OCI-LY7 (cell line): ENCODE results near the gene TBC1D4. TPM values are rescaled to one million over a fixed set of nuclear protein-coding genes. Genes with fewer than 3 reads are reported as not detected.

Experiments used
- BruUV-seq: library from RNA; stranded (reverse); fragments of 400-500 nt; replicated peaks from 2 replicates; lab custom pipeline; 2021; lab: Mats Ljungman, UMichigan
- CTCF ChIA-PET: fragments of 300-600 bp; sonication (Branson Sonifier 250); formaldehyde crosslinking; loops from one replicate; lab custom pipeline; 2022; ENCODE audit warnings: antibody characterized with exemption; ENCODE audit not compliant: unreplicated experiment; lab: Charles Lee
- POLR2A ChIA-PET: fragments of 300-600 bp; sonication (Branson Sonifier 250); formaldehyde crosslinking; loops from one replicate; lab custom pipeline; 2022; ENCODE audit warnings: antibody characterized with exemption; lab: Charles Lee
- DNase-seq: peaks from one replicate; pipeline ENCODE4 v3.0.0-alpha.2; 2015; ENCODE audit warnings: low spot score
- H2AFZ ChIP-seq: fragments of 200-600 bp; sonication (generic), shearing (Covaris generic); 2 replicates; pipeline ENCODE4 v1.6.1; 2014; ENCODE audit warnings: mild to moderate bottlenecking, antibody characterized with exemption, low read length, moderate library complexity
- H3K27ac ChIP-seq: fragments of 200-600 bp; sonication (generic); 2 replicates; pipeline ENCODE4 v1.5.1; 2014; ENCODE audit warnings: mixed run types, low read depth, mild to moderate bottlenecking, moderate library complexity, low read length, inconsistent platforms; ENCODE audit not compliant: poor library complexity, severe bottlenecking
- H3K36me3 ChIP-seq: fragments of 200-600 bp; sonication (generic); 2 replicates; pipeline ENCODE4 v1.6.1; 2014; ENCODE audit warnings: mild to moderate bottlenecking, antibody characterized with exemption, low read length, moderate library complexity, mixed read lengths; ENCODE audit not compliant: insufficient read depth
- H3K4me1 ChIP-seq: fragments of 200-600 bp; sonication (generic); 2 replicates; pipeline ENCODE4 v1.5.1; 2014; ENCODE audit warnings: mild to moderate bottlenecking, low read length; ENCODE audit not compliant: insufficient read depth, poor library complexity, severe bottlenecking
- H3K4me2 ChIP-seq: fragments of 200-600 bp; sonication (generic); 2 replicates; pipeline ENCODE4 v1.6.1; 2014; ENCODE audit warnings: mild to moderate bottlenecking, low read length
- H3K4me3 ChIP-seq: fragments of 200-600 bp; sonication (generic); 2 replicates; pipeline ENCODE4 v1.5.1; 2014; ENCODE audit warnings: mild to moderate bottlenecking, low read depth, low read length; ENCODE audit not compliant: poor library complexity, severe bottlenecking
- H3K79me2 ChIP-seq: fragments of 200-600 bp; sonication (generic); 2 replicates; pipeline ENCODE4 v1.6.1; 2016; ENCODE audit warnings: low read depth, mild to moderate bottlenecking, low read length, moderate library complexity, mixed read lengths; ENCODE audit not compliant: insufficient read depth
- H3K9me2 ChIP-seq: fragments of 200-600 bp; sonication (generic); 2 replicates; pipeline ENCODE4 v1.6.1; 2016; ENCODE audit warnings: mild to moderate bottlenecking, low read length, mixed read lengths; ENCODE audit not compliant: insufficient read depth
- H3K9me3 ChIP-seq: fragments of 200-600 bp; sonication (generic); 2 replicates; pipeline ENCODE4 v1.6.1; 2014; ENCODE audit warnings: mild to moderate bottlenecking, mixed run types, low read length, mixed read lengths
- H4K20me1 ChIP-seq: fragments of 200-600 bp; sonication (generic); 2 replicates; pipeline ENCODE4 v1.6.1; 2014; ENCODE audit warnings: mild to moderate bottlenecking, antibody characterized with exemption, low read length, moderate library complexity, mixed read lengths; ENCODE audit not compliant: insufficient read depth
- EZH2phosphoT487 ChIP-seq: fragments of 200-600 bp; sonication (generic); IDR thresholded peaks from 2 replicates; pipeline ENCODE4 v1.6.1; 2018; ENCODE audit warnings: low read depth, borderline replicate concordance, mild to moderate bottlenecking, mixed run types, antibody characterized with exemption, low read length, moderate library complexity, mixed read lengths
- intact Hi-C: fragments of 100-400 bp; cut with micrococcal nuclease; formaldehyde crosslinking; loops from one replicate; pipeline ENCODE4 v1.10.0; 2022; ENCODE audit not compliant: unreplicated experiment
- total RNA-seq, 2 experiments: library from RNA; depleted of rRNA in 1 of 2; stranded (reverse); fragments of >200 nt in 1 of 2; shearing (Covaris generic) in 1 of 2; gene quantifications; 2 replicates each; pipeline ENCODE4 v1.2.3, GENCODE V29; 2014 to 2022
- TF ChIP-seq, protein P1 (sequence below): fragments of 200-600 bp; sonication (generic); conservative IDR thresholded peaks from 2 replicates; pipeline ENCODE4 v1.5.1; 2014; ENCODE audit warnings: mild to moderate bottlenecking, antibody characterized with exemption, low read length, moderate library complexity, mixed read lengths

The TBC1D4 gene
- total RNA-seq, 2 experiments from 2014 or later: 21.7 to 24.3 TPM

DNA sequence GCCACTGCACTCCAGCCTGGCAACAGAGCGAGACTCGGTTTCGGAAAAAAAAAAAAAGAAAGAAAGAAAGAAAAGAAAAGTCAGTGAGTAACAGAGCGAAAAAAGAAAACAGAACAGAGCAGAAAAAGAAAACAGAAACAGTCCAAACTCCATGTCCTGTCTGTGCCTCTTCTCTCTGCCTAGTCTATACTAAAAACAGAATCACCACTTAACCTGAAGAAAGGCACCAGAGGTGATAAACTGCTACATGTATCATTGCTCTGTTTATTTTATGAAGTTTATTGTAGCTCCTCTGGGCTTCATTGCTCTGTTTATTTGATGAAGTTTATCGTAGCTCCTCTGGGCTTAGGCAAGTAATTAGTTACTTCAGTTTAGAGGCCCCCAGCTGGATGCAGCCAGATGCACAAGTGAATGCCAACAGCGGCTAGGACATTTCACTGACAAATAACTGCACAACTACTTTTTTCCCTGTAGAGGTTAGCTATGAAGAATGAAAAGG, 39.2 kb downstream of the TBC1D4 start:
- H3K4me2 ChIP-seq: no peak overlapping the region
- BruUV-seq: no TSS peak
- H3K9me2 ChIP-seq: no peaks in the 10 kb centered on the region
- ChIA-PET CTCF (no interaction called here), POLR2A (interaction anchor here (0.7 to 3.0 kb wide), 2 partner anchors 11 to 31 kb away, joined by 5 to 10 read pairs; no protein-coding TSS in a partner anchor)
- no peak overlapping the region for H2AFZ ChIP-seq
- H4K20me1 ChIP-seq: no peaks in the 10 kb centered on the region
- H3K79me2 ChIP-seq: peaks cover 3% of the 10 kb centered on the region; the same call in 1 of the 2 replicates
- no peaks in the 10 kb centered on the region; the same call in 1 of the 2 replicates for H3K36me3 ChIP-seq
- H3K9me3 ChIP-seq: no peaks in the 10 kb centered on the region
- no peaks in the 10 kb centered on the region for H3K4me1 ChIP-seq
- intact Hi-C loops: no loop called here
- TF ChIP-seq, protein P1, sequence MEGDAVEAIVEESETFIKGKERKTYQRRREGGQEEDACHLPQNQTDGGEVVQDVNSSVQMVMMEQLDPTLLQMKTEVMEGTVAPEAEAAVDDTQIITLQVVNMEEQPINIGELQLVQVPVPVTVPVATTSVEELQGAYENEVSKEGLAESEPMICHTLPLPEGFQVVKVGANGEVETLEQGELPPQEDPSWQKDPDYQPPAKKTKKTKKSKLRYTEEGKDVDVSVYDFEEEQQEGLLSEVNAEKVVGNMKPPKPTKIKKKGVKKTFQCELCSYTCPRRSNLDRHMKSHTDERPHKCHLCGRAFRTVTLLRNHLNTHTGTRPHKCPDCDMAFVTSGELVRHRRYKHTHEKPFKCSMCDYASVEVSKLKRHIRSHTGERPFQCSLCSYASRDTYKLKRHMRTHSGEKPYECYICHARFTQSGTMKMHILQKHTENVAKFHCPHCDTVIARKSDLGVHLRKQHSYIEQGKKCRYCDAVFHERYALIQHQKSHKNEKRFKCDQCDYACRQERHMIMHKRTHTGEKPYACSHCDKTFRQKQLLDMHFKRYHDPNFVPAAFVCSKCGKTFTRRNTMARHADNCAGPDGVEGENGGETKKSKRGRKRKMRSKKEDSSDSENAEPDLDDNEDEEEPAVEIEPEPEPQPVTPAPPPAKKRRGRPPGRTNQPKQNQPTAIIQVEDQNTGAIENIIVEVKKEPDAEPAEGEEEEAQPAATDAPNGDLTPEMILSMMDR: no peak
- no peak for TF ChIP-seq EZH2phosphoT487
- no peak for DNase-seq
- H3K27ac ChIP-seq: no peak overlapping the region
- H3K4me3 ChIP-seq: no peak overlapping the region

DNA sequence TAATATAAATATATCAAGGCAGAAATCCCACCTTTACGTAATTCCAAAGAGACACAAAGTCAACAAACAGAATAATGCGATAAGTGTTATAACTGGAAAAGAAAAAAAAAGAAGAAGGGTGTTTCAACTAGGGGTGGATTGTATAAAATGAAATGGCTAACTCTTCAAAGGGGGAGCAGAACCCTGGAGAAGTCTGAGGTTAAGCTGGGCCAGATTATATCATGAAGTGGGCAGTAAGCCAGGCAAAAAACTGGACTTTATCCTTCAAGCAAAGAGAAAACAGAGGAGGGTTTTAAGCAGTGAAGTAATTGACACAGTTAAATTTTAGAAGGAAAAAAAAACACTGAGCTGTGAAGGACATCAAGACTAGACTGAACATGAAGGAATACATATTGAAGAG, 41.9 kb downstream of the TBC1D4 start:
- Histone ChIP-seq H3K4me2 (no peak overlapping the region), H2AFZ (no peak overlapping the region), H4K20me1 (no peaks in the 10 kb centered on the region), H3K9me2 (no peaks in the 10 kb centered on the region), H3K4me1 (no peaks in the 10 kb centered on the region), H3K36me3 (peaks cover 7% of the 10 kb centered on the region; the same call in 1 of the 2 replicates), H3K79me2 (peaks cover 3% of the 10 kb centered on the region; the same call in 1 of the 2 replicates), H3K9me3 (peaks cover 9% of the 10 kb centered on the region), H3K27ac (no peak overlapping the region), H3K4me3 (no peak overlapping the region)
- TF ChIP-seq, protein P1: no peak
- no peak for TF ChIP-seq EZH2phosphoT487
- no TSS peak for BruUV-seq
- intact Hi-C loops: no loop called here
- no peak for DNase-seq
- POLR2A ChIA-PET: interaction anchor here (0.6 to 1.3 kb wide), 3 partner anchors 19 to 73 kb away, joined by 3 read pairs; partner anchors contain the start of gene TBC1D4
- CTCF ChIA-PET: interaction anchor here (1.4 kb wide), 1 partner anchor 8 kb away, joined by 3 read pairs; no protein-coding TSS in a partner anchor
